H9 (cell line): ENCODE measurements around the gene SMG7. TPM values are rescaled to one million over a fixed set of nuclear protein-coding genes. Genes with fewer than 3 reads are reported as not detected.

Experiments used
- DNase-seq: peaks from one replicate; pipeline ENCODE4 v3.0.0-alpha.2; 2017
- H2AFZ ChIP-seq: one replicate; pipeline ENCODE4 v1.6.1; 2013; ENCODE audit warnings: mild to moderate bottlenecking, low read length, control low read depth, moderate library complexity
- H2AK5ac ChIP-seq: 2 replicates; pipeline ENCODE4 v1.6.1; 2013; ENCODE audit warnings: low read length, control low read depth, mixed read lengths; ENCODE audit not compliant: insufficient read length
- H2BK120ac ChIP-seq: one replicate; pipeline ENCODE4 v1.6.1; 2013; ENCODE audit warnings: low read depth, mild to moderate bottlenecking, low read length, control low read depth, inconsistent platforms; ENCODE audit not compliant: poor library complexity, severe bottlenecking
- H2BK12ac ChIP-seq: 2 replicates; pipeline ENCODE4 v1.6.1; 2013; ENCODE audit warnings: low read length, control low read depth, mixed read lengths, low read depth; ENCODE audit not compliant: insufficient read length
- H2BK15ac ChIP-seq: 2 replicates; pipeline ENCODE4 v1.6.1; 2013; ENCODE audit warnings: low read depth, low read length, control low read depth
- H2BK20ac ChIP-seq: one replicate; pipeline ENCODE4 v1.6.1; 2013; ENCODE audit warnings: low read depth, mild to moderate bottlenecking, low read length, control low read depth, inconsistent platforms; ENCODE audit not compliant: poor library complexity, severe bottlenecking
- H2BK5ac ChIP-seq: 2 replicates; pipeline ENCODE4 v1.6.1; 2013; ENCODE audit warnings: low read length, control low read depth, mixed read lengths; ENCODE audit not compliant: insufficient read length
- H3K14ac ChIP-seq: 2 replicates; pipeline ENCODE4 v1.6.1; 2013; ENCODE audit warnings: low read length, control low read depth; ENCODE audit not compliant: insufficient read depth
- H3K18ac ChIP-seq: 2 replicates; pipeline ENCODE4 v1.6.1; 2013; ENCODE audit warnings: low read depth, mild to moderate bottlenecking, mixed read lengths, low read length, control low read depth; ENCODE audit not compliant: insufficient read length
- H3K23ac ChIP-seq: 2 replicates; pipeline ENCODE4 v1.6.1; 2013; ENCODE audit warnings: low read length, control low read depth, mixed read lengths, low read depth; ENCODE audit not compliant: insufficient read length
- H3K23me2 ChIP-seq: 2 replicates; pipeline ENCODE4 v1.6.1; 2013; ENCODE audit warnings: low read depth, mild to moderate bottlenecking, mixed read lengths, low read length, control low read depth; ENCODE audit not compliant: insufficient read length, poor library complexity, severe bottlenecking
- H3K27ac ChIP-seq: 2 replicates; pipeline ENCODE4 v1.5.1; 2013; ENCODE audit warnings: low read length, control low read depth, mixed read lengths, low read depth; ENCODE audit not compliant: insufficient read length
- H3K27me3 ChIP-seq: 2 replicates; pipeline ENCODE4 v1.6.1; 2013; ENCODE audit warnings: low read length, control low read depth, inconsistent platforms; ENCODE audit not compliant: insufficient read depth
- H3K4ac ChIP-seq: 2 replicates; pipeline ENCODE4 v1.6.1; 2013; ENCODE audit warnings: low read depth, mild to moderate bottlenecking, control low read depth, inconsistent platforms, low read length, moderate library complexity
- H3K4me1 ChIP-seq: 2 replicates; pipeline ENCODE4 v1.6.1; 2013; ENCODE audit warnings: low read length, control low read depth, inconsistent platforms; ENCODE audit not compliant: insufficient read depth
- H3K4me2 ChIP-seq: 2 replicates; pipeline ENCODE4 v1.6.1; 2013; ENCODE audit warnings: low read length, control low read depth, mixed read lengths; ENCODE audit not compliant: insufficient read length, insufficient read depth
- H3K56ac ChIP-seq: 2 replicates; pipeline ENCODE4 v1.6.1; 2013; ENCODE audit warnings: low read depth, mild to moderate bottlenecking, mixed read lengths, low read length, control low read depth; ENCODE audit not compliant: insufficient read length
- H3K79me1 ChIP-seq: 2 replicates; pipeline ENCODE4 v1.6.1; 2013; ENCODE audit warnings: low read depth, mild to moderate bottlenecking, moderate library complexity, low read length, control low read depth, inconsistent platforms; ENCODE audit not compliant: insufficient read depth, poor library complexity, severe bottlenecking
- H3K79me2 ChIP-seq: 2 replicates; pipeline ENCODE4 v1.6.1; 2013; ENCODE audit warnings: low read length, control low read depth, inconsistent platforms; ENCODE audit not compliant: insufficient read depth
- H3K9ac ChIP-seq: 2 replicates; pipeline ENCODE4 v1.6.1; 2013; ENCODE audit warnings: low read length, control low read depth, mixed read lengths; ENCODE audit not compliant: insufficient read length; ENCODE audit errors: extremely low read depth
- H3K9me3 ChIP-seq: one replicate; pipeline ENCODE4 v1.6.1; 2013; ENCODE audit warnings: low read depth, low read length, inconsistent platforms; ENCODE audit not compliant: control insufficient read depth
- H3T11ph ChIP-seq: one replicate; pipeline ENCODE4 v1.6.1; 2013; ENCODE audit warnings: mild to moderate bottlenecking, low read length, control low read depth, inconsistent platforms
- H4K20me1 ChIP-seq: one replicate; pipeline ENCODE4 v1.6.1; 2013; ENCODE audit not compliant: control insufficient read depth, insufficient read length, insufficient read depth
- H4K5ac ChIP-seq: 2 replicates; pipeline ENCODE4 v1.6.1; 2013; ENCODE audit warnings: low read depth, mild to moderate bottlenecking, mixed read lengths, low read length, control low read depth; ENCODE audit not compliant: insufficient read length
- H4K8ac ChIP-seq: replicated peaks from 2 replicates; pipeline ENCODE4 v1.6.1; 2013; ENCODE audit warnings: low read length, control low read depth, mixed read lengths, low read depth; ENCODE audit not compliant: insufficient read length
- H4K91ac ChIP-seq: 2 replicates; pipeline ENCODE4 v1.6.1; 2013; ENCODE audit warnings: low read depth, mild to moderate bottlenecking, moderate library complexity, mixed read lengths, low read length, control low read depth; ENCODE audit not compliant: insufficient read length
- H3K27ac Mint-ChIP-seq, 3 experiments: 2 replicates in 2 of 3; 3 replicates in 1 of 3; pipeline ENCODE4 v1.8.0; 2020 to 2021; ENCODE audit warnings: mixed read lengths in 3 of 3, mild to moderate bottlenecking in 1 of 3, moderate library complexity in 1 of 3
- H3K27me3 Mint-ChIP-seq: 2 replicates; pipeline ENCODE4 v1.8.0; 2021; ENCODE audit warnings: low read depth, mild to moderate bottlenecking, moderate library complexity, mixed read lengths
- H3K36me3 Mint-ChIP-seq, 3 experiments: 2 replicates in 2 of 3; 3 replicates in 1 of 3; pipeline ENCODE4 v1.8.0; 2020 to 2021; ENCODE audit warnings: low read depth in 3 of 3, mixed read lengths in 3 of 3; ENCODE audit not compliant: insufficient read depth in 1 of 3
- H3K4me1 Mint-ChIP-seq, 2 experiments: 2 replicates each; pipeline ENCODE4 v1.8.0; 2020; ENCODE audit warnings: mixed read lengths in 2 of 2
- H3K4me3 Mint-ChIP-seq, 2 experiments: 2 replicates in 1 of 2; 3 replicates in 1 of 2; pipeline ENCODE4 v1.8.0; 2020 to 2021; ENCODE audit warnings: mild to moderate bottlenecking in 2 of 2, mixed read lengths in 2 of 2, moderate library complexity in 1 of 2
- H3K9me3 Mint-ChIP-seq, 2 experiments: 2 replicates in 1 of 2; 3 replicates in 1 of 2; pipeline ENCODE4 v1.8.0; 2020; ENCODE audit warnings: mild to moderate bottlenecking in 2 of 2, mixed read lengths in 2 of 2, moderate library complexity in 1 of 2
- WGBS: extraction: QIAGEN DNeasy Blood & Tissue Kit; methylation state at CpG from one replicate; pipeline ENCODE4 v1.1.7; 2013; ENCODE audit warnings: missing lambda C conversion rate, low lambda C conversion rate, mixed read lengths; ENCODE audit not compliant: insufficient read length; ENCODE audit errors: extremely low coverage; 5-methylcytosine and 5-hydroxymethylcytosine counted together
- total RNA-seq: library from RNA; stranded (reverse); gene quantifications from 2 replicates; pipeline ENCODE4 v1.2.1, GENCODE V29; 2021
- TF ChIP-seq, protein P1 (sequence below): fragments of 200-600 bp; sonication (generic); conservative IDR thresholded peaks from 3 replicates; pipeline ENCODE4 v1.8.0; 2021; ENCODE audit warnings: antibody characterized with exemption, mild to moderate bottlenecking

The SMG7 gene
- total RNA-seq, 1 experiment from 2014 or later, result 77.0 TPM

DNA sequence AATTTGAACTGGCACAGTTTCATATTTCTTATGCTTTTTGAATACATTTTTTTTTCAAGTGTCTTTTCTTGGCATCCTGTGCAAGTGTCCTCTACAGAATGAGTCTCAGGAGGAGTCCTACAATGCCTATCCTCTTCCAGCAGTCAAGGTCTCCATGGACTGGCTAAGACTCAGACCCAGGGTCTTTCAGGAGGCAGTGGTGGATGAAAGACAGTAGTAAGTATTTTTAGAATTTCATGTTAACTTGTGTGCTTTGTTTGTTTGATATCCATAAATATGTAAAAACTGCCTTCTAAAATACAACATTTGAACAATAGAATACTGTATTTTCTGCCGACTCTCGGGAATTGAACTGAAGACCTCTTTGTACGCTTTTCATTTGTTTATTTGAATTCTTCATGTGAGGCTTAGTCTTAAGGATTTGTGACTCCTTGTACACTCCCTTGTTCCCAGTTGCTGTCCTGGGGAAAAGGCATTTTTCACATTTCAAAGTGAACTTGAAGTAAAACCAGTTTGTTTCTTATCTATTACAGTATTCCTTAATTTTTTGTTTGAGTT lies 61.4 kb downstream of the SMG7 start:
- WGBS, result no CpG with 5 or more reads among the region's 3 CpGs
- H3K4me1 Mint-ChIP-seq, result no peaks in the 10 kb centered on the region
- H3K27me3 ChIP-seq, result no peaks in the 10 kb centered on the region

More for the DNA sequence above, 61.4 kb downstream of the SMG7 start:
- TF ChIP-seq, protein P1, sequence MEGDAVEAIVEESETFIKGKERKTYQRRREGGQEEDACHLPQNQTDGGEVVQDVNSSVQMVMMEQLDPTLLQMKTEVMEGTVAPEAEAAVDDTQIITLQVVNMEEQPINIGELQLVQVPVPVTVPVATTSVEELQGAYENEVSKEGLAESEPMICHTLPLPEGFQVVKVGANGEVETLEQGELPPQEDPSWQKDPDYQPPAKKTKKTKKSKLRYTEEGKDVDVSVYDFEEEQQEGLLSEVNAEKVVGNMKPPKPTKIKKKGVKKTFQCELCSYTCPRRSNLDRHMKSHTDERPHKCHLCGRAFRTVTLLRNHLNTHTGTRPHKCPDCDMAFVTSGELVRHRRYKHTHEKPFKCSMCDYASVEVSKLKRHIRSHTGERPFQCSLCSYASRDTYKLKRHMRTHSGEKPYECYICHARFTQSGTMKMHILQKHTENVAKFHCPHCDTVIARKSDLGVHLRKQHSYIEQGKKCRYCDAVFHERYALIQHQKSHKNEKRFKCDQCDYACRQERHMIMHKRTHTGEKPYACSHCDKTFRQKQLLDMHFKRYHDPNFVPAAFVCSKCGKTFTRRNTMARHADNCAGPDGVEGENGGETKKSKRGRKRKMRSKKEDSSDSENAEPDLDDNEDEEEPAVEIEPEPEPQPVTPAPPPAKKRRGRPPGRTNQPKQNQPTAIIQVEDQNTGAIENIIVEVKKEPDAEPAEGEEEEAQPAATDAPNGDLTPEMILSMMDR, result no peak
- no peak overlapping the region for H3K9ac ChIP-seq
- H4K8ac ChIP-seq, result no peak overlapping the region
- no peak overlapping the region; a peak in 1 of 5 replicates for H3K4me3 Mint-ChIP-seq
- H3K4ac ChIP-seq, result no peak overlapping the region
- H3T11ph ChIP-seq, result no peak overlapping the region
- H3K4me2 ChIP-seq, result no peak overlapping the region
- no peaks in the 10 kb centered on the region for H4K20me1 ChIP-seq
- no peak overlapping the region for H3K14ac ChIP-seq
- H3K9me3 Mint-ChIP-seq, result no peaks in the 10 kb centered on the region
- no peak overlapping the region for H2BK120ac ChIP-seq
- no peaks in the 10 kb centered on the region for H3K27me3 Mint-ChIP-seq
- peaks cover 10 to 76% (median 57%) of the 10 kb centered on the region in 3 experiments; a peak in 5 of 7 replicates for H3K36me3 Mint-ChIP-seq
- H3K56ac ChIP-seq, result no peak overlapping the region
- DNase-seq, result no peak
- no peak overlapping the region for H4K5ac ChIP-seq
- no peaks in the 10 kb centered on the region for H3K79me1 ChIP-seq
- no peak overlapping the region for H4K91ac ChIP-seq
- H2BK20ac ChIP-seq, result no peak overlapping the region
- no peaks in the 10 kb centered on the region for H3K9me3 ChIP-seq
- H2AFZ ChIP-seq, result no peak overlapping the region
- H3K23me2 ChIP-seq, result no peaks in the 10 kb centered on the region
- no peak overlapping the region for H2BK12ac ChIP-seq
- H3K23ac ChIP-seq, result no peak overlapping the region
- H3K27ac Mint-ChIP-seq, result no peak overlapping the region
- H2AK5ac ChIP-seq, result no peak overlapping the region
- no peaks in the 10 kb centered on the region for H3K4me1 ChIP-seq
- H3K79me2 ChIP-seq, result no peaks in the 10 kb centered on the region
- no peak overlapping the region for H3K18ac ChIP-seq
- H2BK5ac ChIP-seq, result no peak overlapping the region
- no peak overlapping the region for H3K27ac ChIP-seq
- H2BK15ac ChIP-seq, result no peak overlapping the region
